IMR-90 (cell line): Measurements from ENCODE around the gene SPECC1L. TPM values are rescaled to one million over a fixed set of nuclear protein-coding genes. Genes with fewer than 3 reads are reported as not detected.

Source experiments
- ATAC-seq: fragments of 200-7000 bp; cut with Tn5 transposase; 2 replicates; pipeline ENCODE4 v1.9.1; 2020; ENCODE audit warnings: low read depth, mild to moderate bottlenecking, moderate library complexity
- BruUV-seq: library from RNA; stranded (reverse); fragments of 400-500 nt; replicated peaks from 2 replicates; lab custom pipeline; 2021; lab: Mats Ljungman, UMichigan
- CTCF ChIA-PET: fragments of 300-600 bp; formaldehyde crosslinking; extraction: SDS; loops from one replicate; lab custom pipeline; 2021; ENCODE audit warnings: antibody characterized with exemption; lab: Yijun Ruan, JAX
- POLR2A ChIA-PET: fragments of 300-600 bp; sonication (Branson Sonifier 250); formaldehyde crosslinking; loops from one replicate; lab custom pipeline; 2022; ENCODE audit warnings: antibody characterized with exemption; ENCODE audit not compliant: unreplicated experiment; lab: Charles Lee
- DNase-seq: peaks from one replicate; pipeline ENCODE4 v3.0.0; 2013
- H2AFZ ChIP-seq: replicated peaks from 2 replicates; pipeline ENCODE3; 2013; ENCODE audit warnings: low read length, mild to moderate bottlenecking; ENCODE audit not compliant: poor library complexity
- H2AK5ac ChIP-seq: 2 replicates; pipeline ENCODE4 v1.6.1; 2013; ENCODE audit warnings: low read depth, low read length, inconsistent platforms
- H2AK9ac ChIP-seq: replicated peaks from 2 replicates; pipeline ENCODE3; 2013; ENCODE audit warnings: mild to moderate bottlenecking, low read depth, low read length, moderate library complexity; ENCODE audit not compliant: poor library complexity
- H2BK120ac ChIP-seq: 2 replicates; pipeline ENCODE4 v1.6.1; 2013; ENCODE audit warnings: low read depth, low read length, inconsistent platforms
- H2BK15ac ChIP-seq: 3 replicates; pipeline ENCODE4 v1.6.1; 2013; ENCODE audit warnings: low read depth, low read length, inconsistent platforms
- H2BK20ac ChIP-seq: 2 replicates; pipeline ENCODE4 v1.6.1; 2013; ENCODE audit warnings: low read depth, mild to moderate bottlenecking, inconsistent platforms, low read length, moderate library complexity
- H2BK5ac ChIP-seq: 2 replicates; pipeline ENCODE4 v1.6.1; 2013; ENCODE audit warnings: mild to moderate bottlenecking, low read depth, low read length, inconsistent platforms; ENCODE audit not compliant: poor library complexity, severe bottlenecking
- H3K14ac ChIP-seq: replicated peaks from 2 replicates; pipeline ENCODE4 v1.6.1; 2013; ENCODE audit warnings: low read depth, low read length, inconsistent platforms
- H3K18ac ChIP-seq: 2 replicates; pipeline ENCODE4 v1.6.1; 2013; ENCODE audit warnings: low read depth, low read length, control low read depth
- H3K23ac ChIP-seq: 2 replicates; pipeline ENCODE4 v1.6.1; 2013; ENCODE audit warnings: low read depth, low read length, inconsistent platforms
- H3K27ac ChIP-seq: 2 replicates; pipeline ENCODE4 v1.5.1; 2013; ENCODE audit warnings: mild to moderate bottlenecking, control low read depth, low read length; ENCODE audit not compliant: insufficient read depth
- H3K27me3 ChIP-seq: 2 replicates; pipeline ENCODE4 v1.6.1; 2013; ENCODE audit warnings: low read length; ENCODE audit not compliant: control insufficient read depth, insufficient read depth
- H3K36me3 ChIP-seq: 2 replicates; pipeline ENCODE4 v1.6.1; 2013; ENCODE audit warnings: low read length, mixed read lengths; ENCODE audit not compliant: control insufficient read depth, insufficient read depth
- H3K4ac ChIP-seq: 2 replicates; pipeline ENCODE4 v1.6.1; 2013; ENCODE audit warnings: low read depth, low read length, inconsistent platforms
- H3K4me1 ChIP-seq: 2 replicates; pipeline ENCODE4 v1.6.1; 2013; ENCODE audit warnings: low read length, mixed read lengths; ENCODE audit not compliant: control insufficient read depth, insufficient read depth
- H3K4me2 ChIP-seq: 2 replicates; pipeline ENCODE4 v1.6.1; 2013; ENCODE audit warnings: low read depth, mild to moderate bottlenecking, control low read depth, low read length, moderate library complexity
- H3K4me3 ChIP-seq: 2 replicates; pipeline ENCODE4 v1.5.1; 2013; ENCODE audit warnings: low read depth, mild to moderate bottlenecking, control low read depth, low read length, moderate library complexity; ENCODE audit not compliant: insufficient read depth
- H3K56ac ChIP-seq: 2 replicates; pipeline ENCODE4 v1.6.1; 2013; ENCODE audit warnings: low read length, inconsistent platforms; ENCODE audit not compliant: insufficient read depth; ENCODE audit errors: extremely low read depth
- H3K79me1 ChIP-seq, 2 experiments: 2 replicates each; pipeline ENCODE4 v1.6.1; 2013; ENCODE audit warnings: low read length in 2 of 2, inconsistent platforms in 1 of 2, low read depth in 1 of 2
- H3K9ac ChIP-seq: 2 replicates; pipeline ENCODE4 v1.6.1; 2013; ENCODE audit warnings: low read depth, low read length, control low read depth
- H3K9me1 ChIP-seq: 2 replicates; pipeline ENCODE4 v1.6.1; 2013; ENCODE audit warnings: low read length, inconsistent platforms; ENCODE audit not compliant: insufficient read depth
- H3K9me3 ChIP-seq: 2 replicates; pipeline ENCODE4 v1.6.1; 2013; ENCODE audit warnings: low read length; ENCODE audit not compliant: control insufficient read depth, insufficient read depth
- H4K20me1 ChIP-seq: 2 replicates; pipeline ENCODE4 v1.6.1; 2013; ENCODE audit warnings: low read length, inconsistent platforms; ENCODE audit not compliant: insufficient read depth
- H4K5ac ChIP-seq: 2 replicates; pipeline ENCODE4 v1.6.1; 2013; ENCODE audit warnings: mild to moderate bottlenecking, low read depth, low read length, control low read depth
- H4K8ac ChIP-seq, 2 experiments: 2 replicates each; pipeline ENCODE4 v1.6.1; 2013; ENCODE audit warnings: low read depth in 2 of 2, low read length in 2 of 2, control low read depth in 1 of 2, inconsistent platforms in 1 of 2
- H4K91ac ChIP-seq: 2 replicates; pipeline ENCODE4 v1.6.1; 2013; ENCODE audit warnings: low read depth, low read length, inconsistent platforms; ENCODE audit not compliant: insufficient read depth
- BHLHE40 ChIP-seq: fragments of 150-350 bp; IDR thresholded peaks from 2 replicates; pipeline ENCODE4 v1.6.1; 2016; ENCODE audit warnings: mild to moderate bottlenecking, low read depth, low read length
- CEBPB ChIP-seq: IDR thresholded peaks from 2 replicates; pipeline ENCODE4 v1.6.1; 2012; ENCODE audit warnings: low read depth, low read length, improper control_type of control experiment
- CHD1 ChIP-seq: IDR thresholded peaks from 2 replicates; pipeline ENCODE4 v1.6.1; 2012; ENCODE audit warnings: low read depth, low read length, improper control_type of control experiment
- ELK1 ChIP-seq: fragments of 150-350 bp; IDR thresholded peaks from 2 replicates; pipeline ENCODE4 v1.6.1; 2016; ENCODE audit warnings: low read depth, mild to moderate bottlenecking, low read length, moderate library complexity, borderline replicate concordance
- FOS ChIP-seq: fragments of 150-350 bp; IDR thresholded peaks from 2 replicates; pipeline ENCODE4 v1.6.1; 2016; ENCODE audit warnings: low read depth, low read length
- MAFK ChIP-seq: IDR thresholded peaks from 2 replicates; pipeline ENCODE4 v1.6.1; 2012; ENCODE audit warnings: low read depth, low read length, improper control_type of control experiment
- MAZ ChIP-seq: IDR thresholded peaks from 2 replicates; pipeline ENCODE4 v1.6.1; 2012; ENCODE audit warnings: low read depth, mild to moderate bottlenecking, low read length, improper control_type of control experiment, moderate library complexity, borderline replicate concordance
- MXI1 ChIP-seq: IDR thresholded peaks from 2 replicates; pipeline ENCODE4 v1.6.1; 2012; ENCODE audit warnings: low read depth, mild to moderate bottlenecking, low read length, moderate library complexity, borderline replicate concordance
- NFE2L2 ChIP-seq: fragments of 150-350 bp; IDR thresholded peaks from 2 replicates; pipeline ENCODE4 v1.6.1; 2016; ENCODE audit warnings: low read depth, mild to moderate bottlenecking, low read length
- POLR2A ChIP-seq: IDR thresholded peaks from 2 replicates; pipeline ENCODE4 v1.6.1; 2012; ENCODE audit warnings: mild to moderate bottlenecking, low read depth, low read length
- RAD21 ChIP-seq: IDR thresholded peaks from 2 replicates; pipeline ENCODE4 v1.6.1; 2012; ENCODE audit warnings: low read length, improper control_type of control experiment
- RCOR1 ChIP-seq: IDR thresholded peaks from 2 replicates; pipeline ENCODE4 v1.6.1; 2012; ENCODE audit warnings: mild to moderate bottlenecking, low read length, improper control_type of control experiment; ENCODE audit not compliant: insufficient replicate concordance
- RFX5 ChIP-seq: IDR thresholded peaks from 2 replicates; pipeline ENCODE4 v1.8.0; 2012; ENCODE audit warnings: low read depth, mild to moderate bottlenecking, low read length, moderate library complexity
- SMC3 ChIP-seq: fragments of 150-350 bp; IDR thresholded peaks from 2 replicates; pipeline ENCODE4 v1.6.1; 2016; ENCODE audit warnings: low read depth, mild to moderate bottlenecking, antibody characterized with exemption, low read length, moderate library complexity
- WGBS, 2 experiments: methylation state at CpG; one replicate each; pipeline versions ENCODE4 v1.1.5 to v1.1.7; 2013; ENCODE audit warnings: missing lambda C conversion rate in 2 of 2; ENCODE audit not compliant: insufficient read length in 1 of 2; ENCODE audit errors: extremely low coverage in 2 of 2; 5-methylcytosine and 5-hydroxymethylcytosine counted together
- dilution Hi-C: fragments of 300-500 bp; cut with HindIII; formaldehyde crosslinking; loops from one replicate; pipeline ENCODE4 v1.14.3; 2018; ENCODE audit warnings: low sequenced_read_pairs; ENCODE audit not compliant: unreplicated experiment
- in situ Hi-C: fragments of 300-500 bp; cut with MboI; formaldehyde crosslinking; loops from 3 replicates; pipeline ENCODE4 v1.14.3; 2019; ENCODE audit warnings: low sequenced_read_pairs, inconsistent platforms, mixed read lengths
- intact Hi-C: fragments of 100-400 bp; cut with micrococcal nuclease; formaldehyde crosslinking; loops from 2 replicates; pipeline ENCODE4 v1.10.0; 2022
- polyA plus RNA-seq, 3 experiments: library from polyadenylated mRNA; depleted of rRNA; stranded (reverse); fragments of >200 nt; gene quantifications; 2 replicates each; pipeline ENCODE4 v1.2.3, GENCODE V29; 2012; ENCODE audit warnings: low replicate concordance in 1 of 3
- total RNA-seq: library from RNA; depleted of rRNA; stranded (reverse); fragments of >200 nt; gene quantifications from 2 replicates; pipeline ENCODE4 v1.2.3, GENCODE V29; 2012
- TF ChIP-seq, protein P1 (sequence below): conservative IDR thresholded peaks from 2 replicates; pipeline ENCODE4 v1.5.1; 2012; ENCODE audit warnings: mild to moderate bottlenecking, low read depth, low read length, improper control_type of control experiment
- TF ChIP-seq, protein P2 (sequence below): fragments of 150-350 bp; IDR thresholded peaks from 2 replicates; pipeline ENCODE4 v1.6.1; 2017; ENCODE audit warnings: mild to moderate bottlenecking, antibody characterized with exemption, low read length, low read depth

Gene SPECC1L
- total and polyA plus RNA-seq, 2 of the 4 experiments (the other 2 are of a cell fraction) = 18.7 to 44.1 TPM

DNA sequence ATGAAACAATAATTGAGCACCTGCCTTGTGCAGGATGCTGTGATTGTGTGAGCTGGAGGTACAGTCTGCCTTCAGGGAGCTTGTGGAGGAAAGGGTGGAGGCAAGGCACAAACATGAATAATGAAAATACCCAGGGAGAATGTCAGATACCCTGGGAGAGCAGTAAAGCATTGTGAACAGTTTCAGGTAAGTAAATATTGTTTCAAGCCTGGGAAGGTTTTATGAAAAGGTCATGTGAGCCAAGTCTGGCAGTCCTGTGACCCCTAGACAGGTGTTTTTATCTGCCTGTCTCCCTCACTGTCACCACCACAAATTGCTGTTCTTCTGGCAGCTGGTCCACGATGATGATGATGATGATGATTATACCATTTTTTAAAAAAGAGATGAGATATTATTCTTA is 32.0 kb downstream of the SPECC1L start:
- no peak for DNase-seq
- Histone ChIP-seq H3K9me3 (no peaks in the 10 kb centered on the region), H2BK120ac (no peak overlapping the region), H2AK9ac (no peak overlapping the region), H3K14ac (no peak overlapping the region), H4K20me1 (peaks cover 47% of the 10 kb centered on the region), H2BK5ac (no peak overlapping the region), H3K9ac (no peak overlapping the region), H3K79me1 (peaks cover 43 to 59% of the 10 kb centered on the region in 2 experiments), H3K4me3 (no peak overlapping the region), H3K4ac (no peak overlapping the region), H3K56ac (no peak overlapping the region), H3K4me1 (peaks cover 4% of the 10 kb centered on the region; the same call in 1 of the 2 replicates), H3K4me2 (no peak overlapping the region), H4K8ac (no peak overlapping the region), H3K27me3 (no peaks in the 10 kb centered on the region), H3K27ac (no peak overlapping the region), H3K36me3 (peaks cover 16% of the 10 kb centered on the region), H4K5ac (no peak overlapping the region), H3K9me1 (peaks cover 7% of the 10 kb centered on the region), H2BK20ac (no peak overlapping the region), H2AK5ac (no peak overlapping the region), H3K18ac (no peak overlapping the region), H3K23ac (no peak overlapping the region), H2BK15ac (no peak overlapping the region), H2AFZ (no peak overlapping the region), H4K91ac (no peak overlapping the region)
- intact Hi-C loops = no loop called here
- no peak for TF ChIP-seq BHLHE40
- no peak for TF ChIP-seq RFX5
- TF ChIP-seq, protein P1, sequence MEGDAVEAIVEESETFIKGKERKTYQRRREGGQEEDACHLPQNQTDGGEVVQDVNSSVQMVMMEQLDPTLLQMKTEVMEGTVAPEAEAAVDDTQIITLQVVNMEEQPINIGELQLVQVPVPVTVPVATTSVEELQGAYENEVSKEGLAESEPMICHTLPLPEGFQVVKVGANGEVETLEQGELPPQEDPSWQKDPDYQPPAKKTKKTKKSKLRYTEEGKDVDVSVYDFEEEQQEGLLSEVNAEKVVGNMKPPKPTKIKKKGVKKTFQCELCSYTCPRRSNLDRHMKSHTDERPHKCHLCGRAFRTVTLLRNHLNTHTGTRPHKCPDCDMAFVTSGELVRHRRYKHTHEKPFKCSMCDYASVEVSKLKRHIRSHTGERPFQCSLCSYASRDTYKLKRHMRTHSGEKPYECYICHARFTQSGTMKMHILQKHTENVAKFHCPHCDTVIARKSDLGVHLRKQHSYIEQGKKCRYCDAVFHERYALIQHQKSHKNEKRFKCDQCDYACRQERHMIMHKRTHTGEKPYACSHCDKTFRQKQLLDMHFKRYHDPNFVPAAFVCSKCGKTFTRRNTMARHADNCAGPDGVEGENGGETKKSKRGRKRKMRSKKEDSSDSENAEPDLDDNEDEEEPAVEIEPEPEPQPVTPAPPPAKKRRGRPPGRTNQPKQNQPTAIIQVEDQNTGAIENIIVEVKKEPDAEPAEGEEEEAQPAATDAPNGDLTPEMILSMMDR = no peak
- TF ChIP-seq MXI1 = no peak
- TF ChIP-seq POLR2A = no peak
- no peak for TF ChIP-seq RCOR1
- no peak for TF ChIP-seq NFE2L2
- TF ChIP-seq MAZ = no peak
- TF ChIP-seq, protein P2, sequence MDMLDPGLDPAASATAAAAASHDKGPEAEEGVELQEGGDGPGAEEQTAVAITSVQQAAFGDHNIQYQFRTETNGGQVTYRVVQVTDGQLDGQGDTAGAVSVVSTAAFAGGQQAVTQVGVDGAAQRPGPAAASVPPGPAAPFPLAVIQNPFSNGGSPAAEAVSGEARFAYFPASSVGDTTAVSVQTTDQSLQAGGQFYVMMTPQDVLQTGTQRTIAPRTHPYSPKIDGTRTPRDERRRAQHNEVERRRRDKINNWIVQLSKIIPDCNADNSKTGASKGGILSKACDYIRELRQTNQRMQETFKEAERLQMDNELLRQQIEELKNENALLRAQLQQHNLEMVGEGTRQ = no peak
- TF ChIP-seq RAD21 = no peak
- no peak for TF ChIP-seq SMC3
- no peak for TF ChIP-seq MAFK
- TF ChIP-seq CHD1 = no peak
- no peak for TF ChIP-seq FOS
- no peak for TF ChIP-seq CEBPB
- no peak for TF ChIP-seq ELK1
- dilution Hi-C loops = no loop called here
- WGBS, 2 experiments = no CpG with 5 or more reads among the region's 1 CpG
- ATAC-seq = no peak
- no TSS peak for BruUV-seq
- CTCF ChIA-PET = no interaction called here
- in situ Hi-C loops = no loop called here
- POLR2A ChIA-PET = no interaction called here
